ENCODE results near the gene ELOVL1. TPM values are rescaled to one million over a fixed set of nuclear protein-coding genes. Genes with fewer than 3 reads are reported as not detected.

ELOVL1 gene
- total and polyA plus RNA-seq, 2 of the 13 experiments (the other 11 are each of a cell fraction or from before 2014, with no cell fraction given), result 55.2 to 77.4 TPM

- TF ChIP-seq RAD51 (IDR thresholded peaks at IDR 0.05; ENCODE audit: borderline replicate concordance) (no peak), NFIB (CRISPR knock-in tag; IDR thresholded peaks at IDR 0.05; ENCODE audit: borderline replicate concordance) (no peak), AGO2 (optimal IDR thresholded peaks at IDR 0.05; ENCODE audit: low read depth, low read length) (no peak), PITX1 (CRISPR knock-in tag; IDR thresholded peaks at IDR 0.05) (peak; percentile 29; the same call in 1 of the 2 replicates), ZNF557 (CRISPR knock-in tag; IDR thresholded peaks at IDR 0.05) (no peak), BHLHE40 (IDR thresholded peaks at IDR 0.05; ENCODE audit: low read length) (no peak), ZNF782 (CRISPR knock-in tag; IDR thresholded peaks at IDR 0.05; ENCODE audit: borderline replicate concordance) (no peak), ZNF580 (CRISPR knock-in tag; IDR thresholded peaks at IDR 0.05; ENCODE audit: borderline replicate concordance, low read depth) (no peak), ZNF441 (CRISPR knock-in tag; IDR thresholded peaks at IDR 0.05; ENCODE audit: borderline replicate concordance) (no peak), MAFK (conservative IDR thresholded peaks at IDR 0.05 in 1 of 2, IDR thresholded peaks at IDR 0.05 in 1 of 2; ENCODE audit: low read length in 2 of 2) (no peak), ZNF652 (CRISPR knock-in tag; IDR thresholded peaks at IDR 0.05; ENCODE audit: borderline replicate concordance, low read depth) (no peak), ZNF547 (CRISPR knock-in tag; IDR thresholded peaks at IDR 0.05) (no peak), FOXP1 (IDR thresholded peaks at IDR 0.05) (no peak), FOXP1 (CRISPR knock-in tag; IDR thresholded peaks at IDR 0.05) (no peak), ZNF460 (CRISPR knock-in tag; IDR thresholded peaks at IDR 0.05; ENCODE audit: borderline replicate concordance) (no peak), GLI4 (CRISPR knock-in tag; IDR thresholded peaks at IDR 0.05; ENCODE audit: borderline replicate concordance) (no peak), EED (CRISPR knock-in tag; IDR thresholded peaks at IDR 0.05) (0 out of 2 replicates have a peak, but pooled peaks have one; percentile 25), CBX1 (IDR thresholded peaks at IDR 0.05; ENCODE audit: low read depth) (no peak), PREB (CRISPR knock-in tag; IDR thresholded peaks at IDR 0.05) (no peak), HINFP (CRISPR knock-in tag; IDR thresholded peaks at IDR 0.05; ENCODE audit: low read depth) (no peak), SRF (IDR thresholded peaks at IDR 0.05; ENCODE audit: low read depth, low read length) (no peak), SALL2 (CRISPR knock-in tag; IDR thresholded peaks at IDR 0.05) (no peak), RNF2 (conservative IDR thresholded peaks at IDR 0.05; ENCODE audit: low read depth) (no peak), YEATS2 (CRISPR knock-in tag; IDR thresholded peaks at IDR 0.05; ENCODE audit: borderline replicate concordance) (no peak), HDAC6 (IDR thresholded peaks at IDR 0.05; ENCODE audit: low read depth, low read length) (no peak)
- TF ChIP-seq, protein P1, sequence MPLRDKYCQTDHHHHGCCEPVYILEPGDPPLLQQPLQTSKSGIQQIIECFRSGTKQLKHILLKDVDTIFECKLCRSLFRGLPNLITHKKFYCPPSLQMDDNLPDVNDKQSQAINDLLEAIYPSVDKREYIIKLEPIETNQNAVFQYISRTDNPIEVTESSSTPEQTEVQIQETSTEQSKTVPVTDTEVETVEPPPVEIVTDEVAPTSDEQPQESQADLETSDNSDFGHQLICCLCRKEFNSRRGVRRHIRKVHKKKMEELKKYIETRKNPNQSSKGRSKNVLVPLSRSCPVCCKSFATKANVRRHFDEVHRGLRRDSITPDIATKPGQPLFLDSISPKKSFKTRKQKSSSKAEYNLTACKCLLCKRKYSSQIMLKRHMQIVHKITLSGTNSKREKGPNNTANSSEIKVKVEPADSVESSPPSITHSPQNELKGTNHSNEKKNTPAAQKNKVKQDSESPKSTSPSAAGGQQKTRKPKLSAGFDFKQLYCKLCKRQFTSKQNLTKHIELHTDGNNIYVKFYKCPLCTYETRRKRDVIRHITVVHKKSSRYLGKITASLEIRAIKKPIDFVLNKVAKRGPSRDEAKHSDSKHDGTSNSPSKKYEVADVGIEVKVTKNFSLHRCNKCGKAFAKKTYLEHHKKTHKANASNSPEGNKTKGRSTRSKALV (CRISPR knock-in tag; IDR thresholded peaks at IDR 0.05), result no peak
Observed at GRCh38 chr1:43367026-43367903, 546 bp downstream of the ELOVL1 start (continued).
